Trophoblast cell (in vitro differentiated cells and primary cell): ENCODE results near the gene MARK1.

Experiments
- DNase-seq, 2 donors: peaks; one replicate each; pipeline ENCODE4 v3.0.0-alpha.2; 2016
- H2AFZ ChIP-seq: 2 replicates; pipeline ENCODE4 v1.6.1; 2013; ENCODE audit warnings: low read length, moderate library complexity, mild to moderate bottlenecking; ENCODE audit not compliant: insufficient read depth, poor library complexity
- H2AK5ac ChIP-seq: 2 replicates; pipeline ENCODE4 v1.6.1; 2013; ENCODE audit warnings: mild to moderate bottlenecking, low read length
- H2BK120ac ChIP-seq: 2 replicates; pipeline ENCODE4 v1.6.1; 2013; ENCODE audit warnings: low read length, mild to moderate bottlenecking, moderate library complexity; ENCODE audit not compliant: insufficient read depth, poor library complexity
- H2BK12ac ChIP-seq: 2 replicates; pipeline ENCODE4 v1.6.1; 2013; ENCODE audit warnings: mild to moderate bottlenecking, low read length, moderate library complexity
- H2BK5ac ChIP-seq: 2 replicates; pipeline ENCODE4 v1.6.1; 2013; ENCODE audit warnings: low read length, low read depth, moderate library complexity, mild to moderate bottlenecking; ENCODE audit not compliant: poor library complexity
- H3K14ac ChIP-seq: 2 replicates; pipeline ENCODE4 v1.6.1; 2013; ENCODE audit warnings: mild to moderate bottlenecking, low read length
- H3K18ac ChIP-seq: 2 replicates; pipeline ENCODE4 v1.6.1; 2013; ENCODE audit warnings: mild to moderate bottlenecking, low read length
- H3K23ac ChIP-seq: 2 replicates; pipeline ENCODE4 v1.6.1; 2013; ENCODE audit warnings: low read length
- H3K27ac ChIP-seq: 2 replicates; pipeline ENCODE4 v1.5.1; 2013; ENCODE audit warnings: low read depth, mild to moderate bottlenecking, inconsistent platforms, low read length, moderate library complexity
- H3K27me3 ChIP-seq: 2 replicates; pipeline ENCODE4 v1.6.1; 2013; ENCODE audit warnings: inconsistent platforms, mild to moderate bottlenecking, low read length, moderate library complexity; ENCODE audit not compliant: insufficient read depth
- H3K36me3 ChIP-seq, 2 experiments: 1 replicate in 1 of 2; 2 replicates in 1 of 2; pipeline ENCODE4 v1.6.1; 2013; ENCODE audit warnings: low read length in 2 of 2, mild to moderate bottlenecking in 2 of 2, moderate library complexity in 1 of 2; ENCODE audit not compliant: insufficient read depth in 2 of 2, control insufficient read depth in 1 of 2
- H3K4ac ChIP-seq: 2 replicates; pipeline ENCODE4 v1.6.1; 2013; ENCODE audit warnings: low read depth, mild to moderate bottlenecking, low read length, moderate library complexity
- H3K4me1 ChIP-seq, 2 experiments: 1 replicate in 1 of 2; 2 replicates in 1 of 2; pipeline ENCODE4 v1.6.1; 2013; ENCODE audit warnings: low read length in 2 of 2, mild to moderate bottlenecking in 2 of 2, moderate library complexity in 1 of 2; ENCODE audit not compliant: insufficient read depth in 2 of 2, control insufficient read depth in 1 of 2
- H3K4me2 ChIP-seq: 2 replicates; pipeline ENCODE4 v1.6.1; 2013; ENCODE audit warnings: inconsistent platforms, mild to moderate bottlenecking, low read length, moderate library complexity
- H3K4me3 ChIP-seq: 2 replicates; pipeline ENCODE4 v1.5.1; 2013; ENCODE audit warnings: mild to moderate bottlenecking, low read depth, low read length, inconsistent platforms
- H3K79me1 ChIP-seq: one replicate; pipeline ENCODE4 v1.6.1; 2013; ENCODE audit warnings: low read length
- H3K79me2 ChIP-seq: 2 replicates; pipeline ENCODE4 v1.6.1; 2013; ENCODE audit warnings: low read length, mild to moderate bottlenecking; ENCODE audit not compliant: control insufficient read depth, insufficient read depth, poor library complexity
- H3K9ac ChIP-seq: 2 replicates; pipeline ENCODE4 v1.6.1; 2013; ENCODE audit warnings: mild to moderate bottlenecking, low read length
- H3K9me3 ChIP-seq: 2 replicates; pipeline ENCODE4 v1.6.1; 2013; ENCODE audit warnings: low read depth, mild to moderate bottlenecking, control low read depth, inconsistent platforms, low read length; ENCODE audit not compliant: insufficient read depth
- H4K12ac ChIP-seq: 2 replicates; pipeline ENCODE4 v1.6.1; 2013; ENCODE audit warnings: low read depth, mild to moderate bottlenecking, low read length, moderate library complexity
- H4K8ac ChIP-seq: 2 replicates; pipeline ENCODE4 v1.6.1; 2013; ENCODE audit warnings: low read depth, mild to moderate bottlenecking, low read length, moderate library complexity
- H4K91ac ChIP-seq: one replicate; pipeline ENCODE4 v1.6.1; 2013; ENCODE audit warnings: low read depth, mild to moderate bottlenecking, low read length, moderate library complexity
- WGBS: extraction: QIAGEN DNeasy Blood & Tissue Kit; methylation state at CpG from one replicate; pipeline ENCODE4 v1.1.7; 2013; ENCODE audit warnings: missing lambda C conversion rate; ENCODE audit not compliant: insufficient read length, insufficient coverage; ENCODE audit errors: extremely low coverage; 5-methylcytosine and 5-hydroxymethylcytosine counted together

The MARK1 gene

GRCh38 chr1:220511179-220511578, 16.8 kb upstream of the MARK1 start:
- H3K4me3 ChIP-seq, result no peak overlapping the region
- H2BK5ac ChIP-seq, result no peak overlapping the region
- H3K18ac ChIP-seq, result no peak overlapping the region
- no peak overlapping the region for H3K4ac ChIP-seq
- no CpG with 5 or more reads among the region's 4 CpGs for WGBS
- H2AK5ac ChIP-seq, result no peak overlapping the region
- no peaks in the 10 kb centered on the region for H3K79me2 ChIP-seq
- no peaks in the 10 kb centered on the region for H3K36me3 ChIP-seq
- peak; percentile 79 to 95 for DNase-seq
- H3K4me1 ChIP-seq, result peaks cover 0 to 2% of the 10 kb centered on the region in 2 experiments
- H3K23ac ChIP-seq, result no peak overlapping the region
- no peak overlapping the region for H4K91ac ChIP-seq
- no peak overlapping the region for H2AFZ ChIP-seq
- H3K9ac ChIP-seq, result no peak overlapping the region
- no peak overlapping the region for H2BK12ac ChIP-seq
- H3K27ac ChIP-seq, result no peak overlapping the region
- H3K4me2 ChIP-seq, result no peak overlapping the region
- no peaks in the 10 kb centered on the region for H3K9me3 ChIP-seq
- H2BK120ac ChIP-seq, result no peak overlapping the region
- H4K8ac ChIP-seq, result no peak overlapping the region
- H3K79me1 ChIP-seq, result peaks cover 3% of the 10 kb centered on the region
- H3K27me3 ChIP-seq, result no peaks in the 10 kb centered on the region
- H3K14ac ChIP-seq, result no peak overlapping the region
- H4K12ac ChIP-seq, result no peak overlapping the region

DNA sequence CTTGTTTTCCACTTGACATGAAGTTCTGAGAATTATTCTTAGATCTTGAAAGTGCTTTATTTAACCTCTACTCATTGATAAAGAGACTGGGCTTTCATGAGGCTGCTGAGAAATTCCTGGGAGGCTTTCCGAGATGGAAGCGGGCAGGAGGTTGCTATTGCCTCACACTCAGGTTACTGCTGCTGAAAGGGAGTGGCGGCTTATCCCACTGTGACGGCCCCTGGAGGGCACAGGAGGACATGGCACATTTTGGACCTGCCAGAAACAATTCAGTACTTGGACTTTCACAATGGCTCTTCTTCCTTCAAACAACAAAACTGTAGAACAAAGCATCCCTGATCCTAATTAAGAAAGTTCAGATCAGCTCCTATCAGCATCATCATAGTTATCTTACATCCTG, 16.2 kb upstream of the MARK1 start:
- no peak overlapping the region for H3K18ac ChIP-seq
- no peak overlapping the region for H3K4me3 ChIP-seq
- H2AFZ ChIP-seq, result no peak overlapping the region
- no peak overlapping the region for H3K4ac ChIP-seq
- H4K12ac ChIP-seq, result no peak overlapping the region
- no peak overlapping the region for H3K27ac ChIP-seq
- no CpG with 5 or more reads among the region's 4 CpGs for WGBS
- no peak overlapping the region for H3K4me2 ChIP-seq
- DNase-seq, result peak; percentile 79 to 90
- H2AK5ac ChIP-seq, result no peak overlapping the region
- H3K9me3 ChIP-seq, result no peaks in the 10 kb centered on the region
- no peak overlapping the region for H2BK120ac ChIP-seq
- no peak overlapping the region for H3K9ac ChIP-seq
- H3K4me1 ChIP-seq, result peaks cover 0 to 2% of the 10 kb centered on the region in 2 experiments
- H4K91ac ChIP-seq, result no peak overlapping the region
- H3K36me3 ChIP-seq, result no peaks in the 10 kb centered on the region
- peaks cover 3% of the 10 kb centered on the region for H3K79me1 ChIP-seq
- no peak overlapping the region for H3K14ac ChIP-seq
- no peak overlapping the region for H4K8ac ChIP-seq
- no peak overlapping the region for H2BK5ac ChIP-seq
- no peaks in the 10 kb centered on the region for H3K79me2 ChIP-seq
- no peaks in the 10 kb centered on the region for H3K27me3 ChIP-seq
- no peak overlapping the region for H3K23ac ChIP-seq
- no peak overlapping the region for H2BK12ac ChIP-seq

- Histone ChIP-seq H3K9me3 (no peaks in the 10 kb centered on the region), H3K4me1 (peaks cover 0 to 2% of the 10 kb centered on the region in 2 experiments), H2AK5ac (no peak overlapping the region), H3K4me3 (no peak overlapping the region), H2BK12ac (no peak overlapping the region), H3K4ac (no peak overlapping the region), H4K12ac (no peak overlapping the region), H3K27me3 (no peaks in the 10 kb centered on the region), H2BK120ac (no peak overlapping the region), H2BK5ac (no peak overlapping the region), H3K18ac (no peak overlapping the region), H3K79me2 (no peaks in the 10 kb centered on the region), H4K91ac (no peak overlapping the region), H3K4me2 (no peak overlapping the region), H3K9ac (no peak overlapping the region), H3K79me1 (peaks cover 3% of the 10 kb centered on the region), H3K23ac (no peak overlapping the region), H3K36me3 (no peaks in the 10 kb centered on the region), H2AFZ (no peak overlapping the region), H3K27ac (no peak overlapping the region), H3K14ac (no peak overlapping the region), H4K8ac (no peak overlapping the region)
- DNase-seq, result peak in 1 of 2 donors; percentile 54
- no CpG with 5 or more reads among the region's 4 CpGs for WGBS
These were observed 14.1 kb upstream of the MARK1 start for GRCh38 chr1:220513834-220514233.

DNA sequence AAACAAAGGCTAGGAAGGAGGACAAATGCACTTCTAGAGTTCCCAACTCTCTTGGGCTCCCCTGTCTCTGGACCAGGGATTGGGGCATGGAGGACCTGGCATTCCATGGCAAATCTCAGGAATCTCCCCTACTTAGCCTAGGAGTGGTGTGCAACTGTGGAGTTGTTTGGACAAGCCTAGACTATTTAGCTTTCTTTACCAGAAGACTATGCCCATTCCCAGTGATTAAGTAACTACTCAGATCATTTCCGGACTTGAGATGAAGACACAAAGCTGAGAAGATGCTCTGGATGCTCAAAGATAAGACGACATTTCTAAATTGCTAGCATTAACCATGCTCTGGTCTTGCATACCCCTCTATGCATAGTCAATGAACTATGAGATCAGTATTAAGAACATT, 13.7 kb upstream of the MARK1 start:
- H3K9me3 ChIP-seq, result no peaks in the 10 kb centered on the region
- H3K27ac ChIP-seq, result no peak overlapping the region
- H3K4me3 ChIP-seq, result no peak overlapping the region
- H3K14ac ChIP-seq, result no peak overlapping the region
- H4K12ac ChIP-seq, result no peak overlapping the region
- no peaks in the 10 kb centered on the region for H3K36me3 ChIP-seq
- H3K4me1 ChIP-seq, result peaks cover 0 to 2% of the 10 kb centered on the region in 2 experiments
- no peak overlapping the region for H2AFZ ChIP-seq
- H3K23ac ChIP-seq, result no peak overlapping the region
- H2BK120ac ChIP-seq, result no peak overlapping the region
- no peak overlapping the region for H2AK5ac ChIP-seq
- no peak overlapping the region for H2BK5ac ChIP-seq
- H3K18ac ChIP-seq, result no peak overlapping the region
- no peak overlapping the region for H4K8ac ChIP-seq
- no peak overlapping the region for H2BK12ac ChIP-seq
- peaks cover 3% of the 10 kb centered on the region for H3K79me1 ChIP-seq
- H4K91ac ChIP-seq, result no peak overlapping the region
- no peak overlapping the region for H3K4me2 ChIP-seq
- no peaks in the 10 kb centered on the region for H3K79me2 ChIP-seq
- no peak overlapping the region for H3K4ac ChIP-seq
- H3K27me3 ChIP-seq, result no peaks in the 10 kb centered on the region
- no CpG with 5 or more reads among the region's 2 CpGs for WGBS
- peak in 1 of 2 donors; percentile 13 for DNase-seq
- H3K9ac ChIP-seq, result no peak overlapping the region
